HepG2 (cell line): Measurements from ENCODE around the gene SYT7. TPM values are rescaled to one million over a fixed set of nuclear protein-coding genes. Genes with fewer than 3 reads are reported as not detected.
A peak's percentile ranks its signal among the peaks of the same experiment; 100 is the strongest.

Experiments used
- CBX2 ChIP-seq, 2 experiments: fragments of 200-600 bp in 1 of 2; sonication (generic); formaldehyde crosslinking in 1 of 2; IDR thresholded peaks; 2 replicates each; pipeline versions ENCODE4 v1.7.0 to v1.8.1; 2018 to 2022; ENCODE audit warnings: low read depth in 2 of 2, low read length in 1 of 2, mild to moderate bottlenecking in 1 of 2, missing genetic modification reagents in 1 of 2
- CEBPG ChIP-seq: IDR thresholded peaks from 2 replicates; pipeline ENCODE4 v1.6.1; 2016
- DMAP1 ChIP-seq: IDR thresholded peaks from 2 replicates; pipeline ENCODE4 v1.6.1; 2016
- EEA1 ChIP-seq: sonication (generic); formaldehyde crosslinking; IDR thresholded peaks from 2 replicates; pipeline ENCODE4 v1.5.1; 2020; ENCODE audit warnings: mild to moderate bottlenecking, missing genetic modification reagents, borderline replicate concordance
- GPN1 ChIP-seq: sonication (generic); formaldehyde crosslinking; IDR thresholded peaks from 2 replicates; pipeline ENCODE4 v1.5.1; 2020; ENCODE audit warnings: missing genetic modification reagents, borderline replicate concordance
- IKZF4 ChIP-seq: sonication (generic); formaldehyde crosslinking; IDR thresholded peaks from 2 replicates; pipeline ENCODE4 v1.5.1; 2020; ENCODE audit warnings: borderline replicate concordance, mild to moderate bottlenecking, low read depth, missing genetic modification reagents; ENCODE audit errors: not compliant biosample characterization
- JUNB ChIP-seq: sonication (generic); formaldehyde crosslinking; IDR thresholded peaks from 2 replicates; pipeline ENCODE4 v1.8.0; 2022; ENCODE audit warnings: missing genetic modification reagents, mild to moderate bottlenecking, borderline replicate concordance
- PRMT3 ChIP-seq: sonication (generic); formaldehyde crosslinking; IDR thresholded peaks from 2 replicates; pipeline ENCODE4 v1.8.1; 2022; ENCODE audit warnings: low read depth, mild to moderate bottlenecking, moderate library complexity, missing genetic modification reagents, borderline replicate concordance
- RFX3 ChIP-seq: IDR thresholded peaks from 2 replicates; pipeline ENCODE4 v1.6.1; 2016; ENCODE audit warnings: missing biosample characterization, missing genetic modification reagents
- SATB2 ChIP-seq: sonication (generic); formaldehyde crosslinking; IDR thresholded peaks from 2 replicates; pipeline ENCODE4 v1.5.0; 2020; ENCODE audit warnings: missing genetic modification reagents
- SCMH1 ChIP-seq: sonication (generic); formaldehyde crosslinking; IDR thresholded peaks from 2 replicates; pipeline ENCODE4 v1.9.0; 2021; ENCODE audit warnings: missing genetic modification reagents, mild to moderate bottlenecking, borderline replicate concordance
- SMYD3 ChIP-seq: sonication (generic); formaldehyde crosslinking; IDR thresholded peaks from 2 replicates; pipeline ENCODE4 v1.8.1; 2023; ENCODE audit warnings: mild to moderate bottlenecking, missing genetic modification reagents
- SP1 ChIP-seq, 2 experiments: fragments of 450-650 bp in 1 of 2; sonication (generic) in 1 of 2; formaldehyde crosslinking in 1 of 2; IDR thresholded peaks; 2 replicates each; pipeline versions ENCODE4 v1.4.0 to v1.6.1; 2016 to 2020; ENCODE audit warnings: missing genetic modification reagents in 1 of 2
- SP5 ChIP-seq: IDR thresholded peaks from 2 replicates; pipeline ENCODE4 v1.6.1; 2016; ENCODE audit warnings: low read depth, borderline replicate concordance
- YY1 ChIP-seq: IDR thresholded peaks from 2 replicates; pipeline ENCODE4 v1.6.1; 2011; ENCODE audit warnings: low read length, low read depth, moderate library complexity, mild to moderate bottlenecking; ENCODE audit not compliant: insufficient read depth, insufficient replicate concordance
- ZNF10 ChIP-seq: sonication (generic); formaldehyde crosslinking; IDR thresholded peaks from 2 replicates; pipeline ENCODE4 v1.4.0; 2020; ENCODE audit warnings: mild to moderate bottlenecking, low read depth, missing genetic modification reagents, borderline replicate concordance
- ZNF496 ChIP-seq: sonication (generic); formaldehyde crosslinking; IDR thresholded peaks from 2 replicates; pipeline ENCODE4 v1.8.1; 2023; ENCODE audit warnings: mild to moderate bottlenecking, moderate library complexity, missing genetic modification reagents; ENCODE audit not compliant: insufficient replicate concordance
- ZNF616 ChIP-seq: sonication (generic); formaldehyde crosslinking; IDR thresholded peaks from 2 replicates; pipeline ENCODE4 v1.5.0; 2020; ENCODE audit warnings: low read depth, mild to moderate bottlenecking, missing genetic modification reagents
- ZNF879 ChIP-seq: sonication (generic); formaldehyde crosslinking; IDR thresholded peaks from 2 replicates; pipeline ENCODE4 v1.8.1; 2023; ENCODE audit warnings: missing genetic modification reagents
- polyA plus RNA-seq, 8 experiments: library from polyadenylated mRNA; depleted of rRNA in 3 of 8; stranded (reverse) in 7 of 8; unstranded in 1 of 8; fragments of >200 nt; fragmentation: Illumina TruSeq in 4 of 8; extraction: Trizol in 4 of 8; gene quantifications; 2 replicates each; pipeline versions ENCODE4 v1.2.1 to v1.2.3, GENCODE V29; 2011 to 2016; ENCODE audit warnings: low read depth in 4 of 8, missing spikeins in 1 of 8, mixed read lengths in 1 of 8; ENCODE audit not compliant: insufficient read depth in 1 of 8
- total RNA-seq, 5 experiments: library from RNA; depleted of rRNA; stranded (reverse); fragments of >200 nt; fragmentation: Illumina TruSeq; extraction: Trizol; gene quantifications; 2 replicates each; pipeline ENCODE4 v1.2.3, GENCODE V29; 2016; ENCODE audit warnings: low read depth in 1 of 5
- TF ChIP-seq, protein P1 (sequence below): sonication (generic); formaldehyde crosslinking; IDR thresholded peaks from 2 replicates; pipeline ENCODE4 v1.5.0; 2020; ENCODE audit warnings: missing genetic modification reagents
- TF ChIP-seq, protein P2 (sequence below): sonication (generic); formaldehyde crosslinking; IDR thresholded peaks from 2 replicates; pipeline ENCODE4 v1.5.1; 2020; ENCODE audit warnings: missing genetic modification reagents, mild to moderate bottlenecking, borderline replicate concordance
- TF ChIP-seq, protein P3 (sequence below): sonication (generic); formaldehyde crosslinking; IDR thresholded peaks from 2 replicates; pipeline ENCODE4 v1.4.0; 2020; ENCODE audit warnings: missing genetic modification reagents
- TF ChIP-seq, protein P4 (sequence below): sonication (generic); formaldehyde crosslinking; conservative IDR thresholded peaks from 2 replicates; pipeline ENCODE4 v1.4.0; 2020; ENCODE audit warnings: missing genetic modification reagents

Gene SYT7
- total and polyA plus RNA-seq, 2 of the 13 experiments (the other 11 are each of a cell fraction or from before 2014, with no cell fraction given), result 1.4 to 4.4 TPM

DNA sequence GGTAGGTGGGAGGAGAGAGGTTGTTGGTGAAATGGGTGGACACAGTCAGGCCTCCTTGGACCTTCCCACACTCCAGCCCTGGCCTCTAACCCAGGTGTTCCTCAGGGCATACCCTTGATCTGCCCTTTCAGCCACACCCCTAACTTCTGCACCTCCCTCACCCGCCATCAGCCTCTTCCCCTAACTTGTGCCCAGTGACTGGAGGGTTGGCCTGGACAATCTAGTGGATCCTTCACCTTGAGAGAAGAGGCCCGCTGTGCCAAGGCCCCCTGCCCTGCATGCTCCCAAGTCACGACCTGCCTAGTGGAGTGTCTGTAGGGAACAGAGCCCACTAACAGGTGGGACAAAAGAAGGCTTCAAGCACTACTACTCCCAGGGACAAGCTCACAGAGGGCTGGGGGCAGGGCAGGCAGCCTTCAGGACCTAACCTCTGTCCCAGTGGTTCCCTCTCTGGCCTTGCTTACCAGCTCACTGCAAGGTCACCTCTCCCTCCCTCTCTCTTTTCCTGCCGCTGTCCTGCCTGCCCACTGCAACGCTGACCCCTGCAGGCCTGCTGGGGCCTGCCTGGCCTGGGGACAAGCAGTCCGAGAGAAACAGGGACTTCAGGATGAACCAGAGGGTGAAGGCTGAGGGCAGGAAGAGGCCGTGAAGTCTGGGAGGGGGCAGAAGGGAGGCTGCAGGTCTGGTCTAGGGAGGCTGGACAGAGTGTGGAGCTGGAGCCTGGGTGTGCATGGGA lies 3.3 kb downstream of the SYT7 start (continued):
- no peak for TF ChIP-seq RFX3
- peak; percentile 39; the same call in 1 of the 2 replicates for TF ChIP-seq CEBPG (CRISPR knock-in tag)
- no peak for TF ChIP-seq IKZF4 (CRISPR knock-in tag)
- TF ChIP-seq SATB2, result no peak
- TF ChIP-seq, protein P1, sequence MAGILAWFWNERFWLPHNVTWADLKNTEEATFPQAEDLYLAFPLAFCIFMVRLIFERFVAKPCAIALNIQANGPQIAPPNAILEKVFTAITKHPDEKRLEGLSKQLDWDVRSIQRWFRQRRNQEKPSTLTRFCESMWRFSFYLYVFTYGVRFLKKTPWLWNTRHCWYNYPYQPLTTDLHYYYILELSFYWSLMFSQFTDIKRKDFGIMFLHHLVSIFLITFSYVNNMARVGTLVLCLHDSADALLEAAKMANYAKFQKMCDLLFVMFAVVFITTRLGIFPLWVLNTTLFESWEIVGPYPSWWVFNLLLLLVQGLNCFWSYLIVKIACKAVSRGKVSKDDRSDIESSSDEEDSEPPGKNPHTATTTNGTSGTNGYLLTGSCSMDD, result no peak
- TF ChIP-seq EEA1 (CRISPR knock-in tag), result no peak
- TF ChIP-seq DMAP1 (CRISPR knock-in tag), result no peak
- TF ChIP-seq, protein P2, sequence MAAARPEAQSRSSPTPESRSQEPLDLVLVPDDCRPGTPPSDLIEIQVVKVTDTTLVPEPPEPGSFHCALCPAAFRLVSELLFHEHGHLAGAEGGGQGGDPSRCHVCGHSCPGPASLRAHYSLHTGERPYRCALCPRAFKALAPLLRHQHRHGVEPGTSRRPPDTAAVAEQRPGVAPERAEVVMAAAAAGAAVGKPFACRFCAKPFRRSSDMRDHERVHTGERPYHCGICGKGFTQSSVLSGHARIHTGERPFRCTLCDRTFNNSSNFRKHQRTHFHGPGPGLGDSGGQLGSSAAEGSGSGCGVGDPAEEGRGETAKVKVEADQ (CRISPR knock-in tag), result 0 out of 2 replicates have a peak, but pooled peaks have one; percentile 46
- TF ChIP-seq GPN1, result no peak
- TF ChIP-seq SP5 (CRISPR knock-in tag), result peak; percentile 64
- TF ChIP-seq ZNF10 (CRISPR knock-in tag), result no peak
- no peak for TF ChIP-seq YY1
- TF ChIP-seq SP1 (IDR thresholded peaks at IDR 0.05), result no peak
- peak; percentile 56; the same call in 1 of the 2 replicates for TF ChIP-seq SP1 (CRISPR knock-in tag; IDR thresholded peaks at IDR 0.05)
- TF ChIP-seq ZNF879, result no peak
- no peak for TF ChIP-seq SMYD3 (CRISPR knock-in tag)
- TF ChIP-seq SCMH1 (CRISPR knock-in tag), result no peak
- TF ChIP-seq, protein P3, sequence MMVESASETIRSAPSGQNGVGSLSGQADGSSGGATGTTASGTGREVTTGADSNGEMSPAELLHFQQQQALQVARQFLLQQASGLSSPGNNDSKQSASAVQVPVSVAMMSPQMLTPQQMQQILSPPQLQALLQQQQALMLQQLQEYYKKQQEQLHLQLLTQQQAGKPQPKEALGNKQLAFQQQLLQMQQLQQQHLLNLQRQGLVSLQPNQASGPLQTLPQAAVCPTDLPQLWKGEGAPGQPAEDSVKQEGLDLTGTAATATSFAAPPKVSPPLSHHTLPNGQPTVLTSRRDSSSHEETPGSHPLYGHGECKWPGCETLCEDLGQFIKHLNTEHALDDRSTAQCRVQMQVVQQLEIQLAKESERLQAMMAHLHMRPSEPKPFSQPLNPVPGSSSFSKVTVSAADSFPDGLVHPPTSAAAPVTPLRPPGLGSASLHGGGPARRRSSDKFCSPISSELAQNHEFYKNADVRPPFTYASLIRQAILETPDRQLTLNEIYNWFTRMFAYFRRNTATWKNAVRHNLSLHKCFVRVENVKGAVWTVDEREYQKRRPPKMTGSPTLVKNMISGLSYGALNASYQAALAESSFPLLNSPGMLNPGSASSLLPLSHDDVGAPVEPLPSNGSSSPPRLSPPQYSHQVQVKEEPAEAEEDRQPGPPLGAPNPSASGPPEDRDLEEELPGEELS (CRISPR knock-in tag), result no peak; the same call in 1 of the 2 replicates
- TF ChIP-seq PRMT3 (CRISPR knock-in tag), result no peak
- TF ChIP-seq CBX2 (IDR thresholded peaks at IDR 0.05; ENCODE audit: low read depth, low read length), result no peak
- TF ChIP-seq CBX2 (CRISPR knock-in tag; IDR thresholded peaks at IDR 0.05; ENCODE audit: low read depth), result no peak
- TF ChIP-seq, protein P4, sequence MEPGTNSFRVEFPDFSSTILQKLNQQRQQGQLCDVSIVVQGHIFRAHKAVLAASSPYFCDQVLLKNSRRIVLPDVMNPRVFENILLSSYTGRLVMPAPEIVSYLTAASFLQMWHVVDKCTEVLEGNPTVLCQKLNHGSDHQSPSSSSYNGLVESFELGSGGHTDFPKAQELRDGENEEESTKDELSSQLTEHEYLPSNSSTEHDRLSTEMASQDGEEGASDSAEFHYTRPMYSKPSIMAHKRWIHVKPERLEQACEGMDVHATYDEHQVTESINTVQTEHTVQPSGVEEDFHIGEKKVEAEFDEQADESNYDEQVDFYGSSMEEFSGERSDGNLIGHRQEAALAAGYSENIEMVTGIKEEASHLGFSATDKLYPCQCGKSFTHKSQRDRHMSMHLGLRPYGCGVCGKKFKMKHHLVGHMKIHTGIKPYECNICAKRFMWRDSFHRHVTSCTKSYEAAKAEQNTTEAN, result 0 out of 2 replicates have a peak, but pooled peaks have one; percentile 62
- TF ChIP-seq JUNB (CRISPR knock-in tag), result no peak
- 0 out of 2 replicates have a peak, but pooled peaks have one; percentile 29 for TF ChIP-seq ZNF616 (CRISPR knock-in tag)
- no peak for TF ChIP-seq ZNF496 (CRISPR knock-in tag)
